OCI-LY7 (cell line): ENCODE results near the gene VMAC. TPM values are rescaled to one million over a fixed set of nuclear protein-coding genes. Genes with fewer than 3 reads are reported as not detected.

ENCODE experiments used
- BruUV-seq: library from RNA; stranded (reverse); fragments of 400-500 nt; replicated peaks from 2 replicates; lab custom pipeline; 2021; lab: Mats Ljungman, UMichigan
- CTCF ChIA-PET: fragments of 300-600 bp; sonication (Branson Sonifier 250); formaldehyde crosslinking; loops from one replicate; lab custom pipeline; 2022; ENCODE audit warnings: antibody characterized with exemption; ENCODE audit not compliant: unreplicated experiment; lab: Charles Lee
- POLR2A ChIA-PET: fragments of 300-600 bp; sonication (Branson Sonifier 250); formaldehyde crosslinking; loops from one replicate; lab custom pipeline; 2022; ENCODE audit warnings: antibody characterized with exemption; lab: Charles Lee
- DNase-seq: peaks from one replicate; pipeline ENCODE4 v3.0.0-alpha.2; 2015; ENCODE audit warnings: low spot score
- H2AFZ ChIP-seq: fragments of 200-600 bp; sonication (generic), shearing (Covaris generic); 2 replicates; pipeline ENCODE4 v1.6.1; 2014; ENCODE audit warnings: mild to moderate bottlenecking, antibody characterized with exemption, low read length, moderate library complexity
- H3K27ac ChIP-seq: fragments of 200-600 bp; sonication (generic); 2 replicates; pipeline ENCODE4 v1.5.1; 2014; ENCODE audit warnings: mixed run types, low read depth, mild to moderate bottlenecking, moderate library complexity, low read length, inconsistent platforms; ENCODE audit not compliant: poor library complexity, severe bottlenecking
- H3K36me3 ChIP-seq: fragments of 200-600 bp; sonication (generic); 2 replicates; pipeline ENCODE4 v1.6.1; 2014; ENCODE audit warnings: mild to moderate bottlenecking, antibody characterized with exemption, low read length, moderate library complexity, mixed read lengths; ENCODE audit not compliant: insufficient read depth
- H3K4me1 ChIP-seq: fragments of 200-600 bp; sonication (generic); 2 replicates; pipeline ENCODE4 v1.5.1; 2014; ENCODE audit warnings: mild to moderate bottlenecking, low read length; ENCODE audit not compliant: insufficient read depth, poor library complexity, severe bottlenecking
- H3K4me2 ChIP-seq: fragments of 200-600 bp; sonication (generic); 2 replicates; pipeline ENCODE4 v1.6.1; 2014; ENCODE audit warnings: mild to moderate bottlenecking, low read length
- H3K4me3 ChIP-seq: fragments of 200-600 bp; sonication (generic); 2 replicates; pipeline ENCODE4 v1.5.1; 2014; ENCODE audit warnings: mild to moderate bottlenecking, low read depth, low read length; ENCODE audit not compliant: poor library complexity, severe bottlenecking
- H3K79me2 ChIP-seq: fragments of 200-600 bp; sonication (generic); 2 replicates; pipeline ENCODE4 v1.6.1; 2016; ENCODE audit warnings: low read depth, mild to moderate bottlenecking, low read length, moderate library complexity, mixed read lengths; ENCODE audit not compliant: insufficient read depth
- H3K9me2 ChIP-seq: fragments of 200-600 bp; sonication (generic); 2 replicates; pipeline ENCODE4 v1.6.1; 2016; ENCODE audit warnings: mild to moderate bottlenecking, low read length, mixed read lengths; ENCODE audit not compliant: insufficient read depth
- H3K9me3 ChIP-seq: fragments of 200-600 bp; sonication (generic); 2 replicates; pipeline ENCODE4 v1.6.1; 2014; ENCODE audit warnings: mild to moderate bottlenecking, mixed run types, low read length, mixed read lengths
- H4K20me1 ChIP-seq: fragments of 200-600 bp; sonication (generic); 2 replicates; pipeline ENCODE4 v1.6.1; 2014; ENCODE audit warnings: mild to moderate bottlenecking, antibody characterized with exemption, low read length, moderate library complexity, mixed read lengths; ENCODE audit not compliant: insufficient read depth
- CTCF ChIP-seq: fragments of 200-600 bp; sonication (generic); conservative IDR thresholded peaks from 2 replicates; pipeline ENCODE4 v1.5.1; 2014; ENCODE audit warnings: mild to moderate bottlenecking, antibody characterized with exemption, low read length, moderate library complexity, mixed read lengths
- EZH2phosphoT487 ChIP-seq: fragments of 200-600 bp; sonication (generic); IDR thresholded peaks from 2 replicates; pipeline ENCODE4 v1.6.1; 2018; ENCODE audit warnings: low read depth, borderline replicate concordance, mild to moderate bottlenecking, mixed run types, antibody characterized with exemption, low read length, moderate library complexity, mixed read lengths
- intact Hi-C: fragments of 100-400 bp; cut with micrococcal nuclease; formaldehyde crosslinking; loops from one replicate; pipeline ENCODE4 v1.10.0; 2022; ENCODE audit not compliant: unreplicated experiment
- total RNA-seq, 2 experiments: library from RNA; depleted of rRNA in 1 of 2; stranded (reverse); fragments of >200 nt in 1 of 2; shearing (Covaris generic) in 1 of 2; gene quantifications; 2 replicates each; pipeline ENCODE4 v1.2.3, GENCODE V29; 2014 to 2022

Gene VMAC
- total RNA-seq, 2 experiments from 2014 or later: 6.0 to 6.8 TPM

GRCh38 chr19:5891572-5891937, 13.1 kb upstream of the VMAC start:
- Histone ChIP-seq H3K4me1 (no peaks in the 10 kb centered on the region), H3K27ac (no peak overlapping the region), H3K36me3 (peaks cover 21% of the 10 kb centered on the region; the same call in 1 of the 2 replicates), H4K20me1 (no peaks in the 10 kb centered on the region), H3K9me2 (no peaks in the 10 kb centered on the region), H3K9me3 (no peaks in the 10 kb centered on the region), H2AFZ (no peak overlapping the region), H3K79me2 (no peaks in the 10 kb centered on the region), H3K4me2 (no peak overlapping the region), H3K4me3 (no peak overlapping the region)
- no peak for TF ChIP-seq EZH2phosphoT487
- no peak for TF ChIP-seq CTCF
- intact Hi-C loops: no loop called here
- ChIA-PET CTCF (interaction anchor here (1.9 kb wide), 1 partner anchor 88 kb away, joined by 10 read pairs; no protein-coding TSS in a partner anchor), POLR2A (interaction anchor here (0.6 kb wide), 1 partner anchor 100 kb away, joined by 3 read pairs; no protein-coding TSS in a partner anchor)
- no peak for DNase-seq
- BruUV-seq: no TSS peak

DNA sequence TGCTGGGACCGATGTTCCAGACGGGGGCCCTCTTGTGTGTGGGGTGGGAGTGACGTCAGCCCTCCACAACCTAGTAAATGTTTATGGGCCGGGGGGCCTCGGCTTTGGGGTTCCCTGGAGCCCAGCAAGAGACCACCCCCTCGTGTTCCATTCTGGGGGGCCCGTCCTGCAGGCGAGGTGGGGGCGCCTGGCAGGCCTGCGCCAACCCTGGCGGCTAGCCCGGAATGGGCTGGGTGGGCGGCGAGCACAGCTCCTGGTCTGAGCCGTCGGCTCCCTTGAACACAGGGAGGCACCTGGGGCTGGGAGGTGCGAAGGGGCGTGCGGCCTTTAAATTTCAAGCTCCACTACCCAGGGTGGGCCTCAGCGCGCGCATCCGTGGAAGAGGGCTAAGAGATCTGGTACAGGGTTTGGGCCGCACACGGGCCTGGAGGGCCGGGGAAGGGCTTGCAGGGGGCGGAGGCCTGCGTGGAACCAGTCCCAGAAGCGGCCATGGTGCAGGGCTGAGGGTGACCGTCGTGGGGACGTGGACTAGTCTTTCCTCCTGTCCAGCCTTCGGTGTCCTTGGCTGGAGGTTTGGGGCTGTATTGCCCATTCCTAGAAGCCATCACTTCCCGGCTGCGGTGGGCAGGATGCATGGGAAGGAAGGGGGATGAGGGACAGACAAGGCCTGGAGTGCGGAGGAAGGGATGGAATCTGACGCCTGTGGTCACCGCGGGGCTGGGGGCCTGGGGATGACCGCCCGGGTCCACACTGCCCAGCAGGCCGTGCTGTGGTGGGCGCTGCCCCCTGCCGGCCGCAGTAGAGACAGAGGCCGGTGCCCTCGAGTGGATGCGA, 12.5 kb upstream of the VMAC start:
- peak; percentile 32 for DNase-seq
- ChIA-PET CTCF (interaction anchor here (1.9 kb wide), 1 partner anchor 88 kb away, joined by 10 read pairs; no protein-coding TSS in a partner anchor), POLR2A (no interaction called here)
- H3K9me2 ChIP-seq: no peaks in the 10 kb centered on the region
- peaks cover 27% of the 10 kb centered on the region; the same call in 1 of the 2 replicates for H3K36me3 ChIP-seq
- H3K27ac ChIP-seq: no peak overlapping the region
- H3K4me3 ChIP-seq: no peak overlapping the region
- H2AFZ ChIP-seq: no peak overlapping the region
- no peaks in the 10 kb centered on the region for H3K4me1 ChIP-seq
- H3K4me2 ChIP-seq: no peak overlapping the region
- intact Hi-C loops: loop anchor here (1.0 kb wide), 1 partner anchor 88 kb away; no protein-coding TSS in a partner anchor
- H3K9me3 ChIP-seq: no peaks in the 10 kb centered on the region
- no TSS peak for BruUV-seq
- H4K20me1 ChIP-seq: no peaks in the 10 kb centered on the region
- TF ChIP-seq EZH2phosphoT487 (no peak), CTCF (peak; percentile 75)
- no peaks in the 10 kb centered on the region for H3K79me2 ChIP-seq

DNA sequence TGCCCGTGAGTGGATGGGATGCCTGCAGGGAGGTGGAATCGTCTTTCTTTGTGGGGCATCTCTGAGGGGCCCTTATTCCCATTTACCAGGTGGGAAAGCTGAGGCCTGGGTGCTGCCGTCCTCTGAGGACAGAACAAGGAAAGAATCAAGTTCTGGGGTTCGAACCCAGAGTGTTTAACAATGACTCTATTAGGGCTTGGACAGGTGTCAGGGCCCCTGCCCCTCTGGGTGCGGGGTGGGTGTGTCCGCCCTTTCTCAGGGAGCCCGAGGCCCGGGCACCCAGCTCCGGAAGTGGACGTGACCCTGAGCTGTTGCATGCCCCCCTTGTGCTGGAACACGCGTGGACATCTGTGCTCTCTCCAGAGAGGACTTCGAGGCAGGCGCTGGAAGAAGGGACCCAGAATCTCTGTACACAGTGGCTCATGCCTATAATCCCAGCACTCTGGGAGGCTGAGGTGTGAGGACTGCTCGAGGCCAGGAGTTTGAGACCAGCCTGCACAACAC, 11.8 kb upstream of the VMAC start:
- Histone ChIP-seq H3K9me2 (no peaks in the 10 kb centered on the region), H3K4me2 (no peak overlapping the region), H2AFZ (no peak overlapping the region), H3K36me3 (peaks cover 27% of the 10 kb centered on the region; the same call in 1 of the 2 replicates), H3K79me2 (peaks cover under 1% of the 10 kb centered on the region; the same call in 1 of the 2 replicates), H4K20me1 (no peaks in the 10 kb centered on the region), H3K4me3 (no peak overlapping the region), H3K9me3 (no peaks in the 10 kb centered on the region), H3K4me1 (no peaks in the 10 kb centered on the region), H3K27ac (no peak overlapping the region)
- no peak for TF ChIP-seq EZH2phosphoT487
- TF ChIP-seq CTCF: peak; percentile 17; the same call in 1 of the 2 replicates
- intact Hi-C loops: loop anchor here (1.0 kb wide), 1 partner anchor 89 kb away; no protein-coding TSS in a partner anchor
- BruUV-seq: TSS peak; percentile 41
- CTCF ChIA-PET: no interaction called here
- no peak for DNase-seq
- POLR2A ChIA-PET: no interaction called here
